GM19395 (cell line): ENCODE data around the gene OXSR1.
"Not testable (repeated sequence)": the region's sequence is repeated elsewhere in the genome, so short reads cannot be mapped to it uniquely, and the experiment has no call there.

Experiments
- ATAC-seq: cut with Tn5 transposase; IDR thresholded peaks from one replicate; pipeline ENCODE4 v1.9.1; 2021; ENCODE audit warnings: mild to moderate bottlenecking, moderate library complexity; ENCODE audit not compliant: unreplicated experiment

Gene OXSR1

GRCh38 chr3:38163841-38164642 lies 1.3 kb upstream of the OXSR1 start:
- ATAC-seq, result no peak

GRCh38 chr3:38164643-38164951 lies 740 bp upstream of the OXSR1 start:
- peak; percentile 22 for ATAC-seq

DNA sequence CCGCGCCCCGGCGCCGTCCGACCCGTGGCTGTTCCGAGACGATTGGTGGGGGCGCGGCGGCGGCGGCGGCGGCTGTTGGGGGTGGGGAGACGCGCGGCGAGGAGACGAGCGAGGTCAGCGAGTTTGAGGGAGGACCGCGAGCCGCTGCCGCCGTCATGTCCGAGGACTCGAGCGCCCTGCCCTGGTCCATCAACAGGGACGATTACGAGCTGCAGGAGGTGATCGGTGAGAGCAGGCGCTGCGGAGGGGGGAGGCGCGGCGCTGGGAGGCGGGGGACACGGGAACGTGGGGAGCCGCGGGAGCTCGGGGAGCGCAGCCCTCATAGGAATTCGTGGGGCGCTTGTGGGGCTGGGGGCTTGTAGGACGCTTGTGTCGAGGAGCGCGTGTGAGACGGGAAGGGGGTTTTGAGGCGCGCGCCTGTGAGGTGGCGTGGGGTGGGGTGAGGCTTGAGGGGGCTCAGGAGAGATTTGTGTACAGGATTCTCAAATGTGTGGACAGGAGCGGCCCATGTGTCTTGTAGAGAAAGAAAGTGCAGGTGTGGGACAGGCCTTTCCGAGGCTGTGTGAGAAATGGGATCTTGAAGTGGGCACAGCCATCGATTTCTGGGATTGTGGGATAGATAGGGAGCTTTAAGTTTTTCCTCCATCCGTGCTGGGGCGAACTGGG lies 518 bp downstream of the OXSR1 start:
- peak; percentile 10 for ATAC-seq

GRCh38 chr3:38167591-38167990 lies 2.3 kb downstream of the OXSR1 start:
- ATAC-seq, result no peak

DNA sequence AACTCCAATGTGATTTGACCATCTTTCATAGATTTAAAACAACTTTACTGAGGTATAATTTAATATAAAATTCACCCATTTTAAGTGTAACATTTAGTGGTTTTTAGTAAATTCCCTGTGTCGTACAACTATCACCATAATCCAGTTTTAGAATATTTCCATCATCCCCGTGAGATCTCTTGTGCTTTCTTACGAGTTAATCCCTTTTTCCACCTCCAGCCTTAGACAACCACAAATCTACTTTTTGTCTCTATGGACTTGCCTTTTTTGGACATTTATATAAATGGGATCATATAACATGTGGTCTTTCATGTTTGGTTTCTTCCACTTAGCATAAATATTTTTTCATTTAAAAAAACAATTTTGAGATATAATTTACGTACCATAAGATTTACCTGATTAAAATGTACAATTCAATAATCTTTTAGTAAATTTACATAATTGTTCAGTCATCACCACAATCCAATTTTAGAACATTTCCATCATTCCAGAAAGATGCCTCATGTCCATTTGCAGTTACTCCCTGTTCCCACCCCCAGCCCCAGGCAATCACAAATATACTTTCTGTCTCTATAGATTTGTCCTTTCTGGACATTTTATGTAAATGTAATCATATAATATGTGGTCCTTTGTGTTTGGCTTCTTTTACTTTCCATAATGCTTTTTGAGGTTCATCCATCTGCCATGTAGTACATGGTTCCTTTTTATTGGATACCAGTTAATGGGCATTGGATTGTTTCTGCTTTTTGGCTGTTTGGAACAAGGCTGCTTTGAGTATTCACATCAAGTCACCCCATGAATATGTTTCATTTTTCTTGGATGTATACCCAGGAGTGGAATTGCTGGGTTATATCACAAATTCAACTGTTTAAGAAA lies 3.1 kb downstream of the OXSR1 start:
- no peak for ATAC-seq

DNA sequence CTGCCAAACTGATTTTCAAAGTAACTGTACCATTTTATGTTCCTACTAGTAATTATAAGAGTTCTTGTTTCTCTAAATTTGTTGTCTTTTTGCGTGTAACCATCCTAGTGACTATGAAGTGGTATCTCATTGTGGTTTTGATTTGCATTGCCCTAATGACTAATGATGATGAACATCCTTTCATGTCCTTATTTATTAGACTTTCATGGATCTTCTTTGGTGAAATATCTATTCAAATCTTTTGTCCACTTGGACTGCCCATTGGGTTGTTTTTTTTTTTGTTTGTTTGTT lies 3.6 kb downstream of the OXSR1 start:
- ATAC-seq, result no peak

GRCh38 chr3:38170722-38171121 lies 5.4 kb downstream of the OXSR1 start:
- no peak for ATAC-seq

DNA sequence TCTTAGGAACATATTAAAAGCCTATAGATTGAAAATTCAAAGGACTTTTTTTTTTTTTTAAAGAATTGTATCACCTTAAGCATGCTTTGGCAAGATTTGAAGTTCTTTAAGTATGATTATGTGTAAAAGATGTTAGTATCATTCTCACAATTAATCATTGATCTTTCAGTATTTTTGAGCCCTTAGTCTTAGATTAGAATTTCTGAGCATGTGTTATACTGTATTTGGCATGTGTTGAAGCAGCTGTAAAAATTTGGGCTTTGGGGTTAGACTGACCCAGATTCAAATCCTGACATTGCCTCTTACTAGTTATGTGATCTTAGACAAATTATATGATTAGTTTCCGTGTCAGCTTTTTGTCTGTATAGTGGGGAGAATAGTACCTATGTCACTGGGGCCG lies 6.3 kb downstream of the OXSR1 start:
- no peak for ATAC-seq

GRCh38 chr3:38173834-38174418 lies 8.6 kb downstream of the OXSR1 start:
- peak; percentile 60 for ATAC-seq

DNA sequence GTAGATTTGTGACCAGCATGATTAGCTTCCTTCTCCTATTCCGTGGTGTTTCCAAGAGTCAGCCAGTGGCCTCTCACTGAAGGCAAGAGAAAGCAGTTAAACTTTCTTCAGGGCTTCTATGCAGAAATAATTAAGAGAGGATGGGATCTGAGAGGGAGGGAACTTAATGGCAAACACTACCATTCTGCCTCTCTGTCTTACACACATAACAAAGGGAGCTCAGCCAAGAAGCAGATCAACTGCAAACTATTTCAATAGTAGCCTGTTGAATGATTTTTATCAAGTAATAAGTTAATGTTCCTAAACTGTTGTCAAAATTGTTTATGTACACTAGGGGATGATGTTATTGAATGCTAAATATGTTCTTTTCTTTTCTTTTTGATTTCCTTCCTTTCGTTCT lies 11.8 kb downstream of the OXSR1 start:
- no peak for ATAC-seq

GRCh38 chr3:38186781-38187180 lies 21.4 kb downstream of the OXSR1 start:
- ATAC-seq, result no peak

DNA sequence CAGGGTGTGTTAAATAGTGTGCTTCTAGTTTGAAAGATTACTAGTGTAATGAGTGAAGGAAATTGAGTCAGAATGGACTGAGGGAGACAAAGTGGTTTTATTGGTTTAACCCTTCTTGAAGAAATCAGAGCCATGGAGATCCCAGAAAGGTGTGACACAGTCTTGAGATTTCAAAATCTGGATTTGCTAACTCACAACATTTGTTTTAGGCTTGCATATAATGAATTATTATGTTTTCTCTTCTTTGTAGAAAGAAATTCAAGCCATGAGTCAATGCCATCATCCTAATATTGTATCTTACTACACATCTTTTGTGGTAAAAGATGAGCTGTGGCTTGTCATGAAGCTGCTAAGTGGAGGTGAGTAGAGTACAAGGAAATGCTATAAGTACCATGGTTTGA lies 25.1 kb downstream of the OXSR1 start:
- ATAC-seq, result no peak

GRCh38 chr3:38202931-38203330 lies 37.6 kb downstream of the OXSR1 start:
- ATAC-seq, result not testable (repeated sequence)

GRCh38 chr3:38203690-38204089 lies 38.4 kb downstream of the OXSR1 start:
- ATAC-seq, result no peak

DNA sequence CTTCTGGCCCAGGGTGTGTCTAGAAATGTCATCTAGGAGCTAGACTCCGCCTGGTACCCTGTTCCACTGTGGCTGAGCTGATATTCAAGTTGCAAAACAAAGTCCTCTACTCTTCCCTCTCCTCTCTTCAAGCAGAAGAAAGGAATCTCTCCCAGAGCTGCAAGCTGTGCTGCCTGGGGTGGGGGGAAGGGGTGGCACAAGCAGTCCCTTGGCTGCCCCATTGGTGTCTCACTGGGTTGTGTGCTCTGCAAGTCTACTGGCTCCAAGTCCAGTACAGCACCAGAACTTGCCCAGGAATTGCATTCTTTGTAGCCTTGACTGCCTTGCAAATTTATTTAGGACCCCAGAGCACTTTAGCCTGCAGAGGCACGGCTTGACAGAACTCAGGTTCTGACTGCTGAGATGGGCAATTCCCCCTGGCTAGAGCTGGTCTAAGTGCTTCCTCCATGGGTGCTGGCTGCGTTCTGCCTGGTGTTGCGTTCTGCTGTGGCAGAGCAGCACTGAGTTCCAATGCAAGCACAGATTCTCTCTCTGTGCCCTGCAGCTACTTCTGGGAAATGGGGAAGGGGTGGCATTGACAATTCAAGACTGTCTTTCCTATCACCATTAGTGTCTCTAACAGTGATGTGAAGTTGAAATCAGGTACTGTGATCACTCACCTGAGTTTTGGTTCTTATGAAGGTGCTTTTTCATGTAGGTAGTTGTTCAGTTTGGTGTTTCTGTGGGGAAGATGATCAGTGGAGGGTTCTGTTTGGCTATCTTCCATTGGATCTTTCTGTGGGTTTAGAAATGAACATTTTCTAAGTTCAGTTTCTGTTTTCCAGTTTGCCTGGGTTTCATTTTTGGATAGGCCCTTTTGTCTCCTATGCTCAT lies 39.5 kb downstream of the OXSR1 start:
- no peak for ATAC-seq

DNA sequence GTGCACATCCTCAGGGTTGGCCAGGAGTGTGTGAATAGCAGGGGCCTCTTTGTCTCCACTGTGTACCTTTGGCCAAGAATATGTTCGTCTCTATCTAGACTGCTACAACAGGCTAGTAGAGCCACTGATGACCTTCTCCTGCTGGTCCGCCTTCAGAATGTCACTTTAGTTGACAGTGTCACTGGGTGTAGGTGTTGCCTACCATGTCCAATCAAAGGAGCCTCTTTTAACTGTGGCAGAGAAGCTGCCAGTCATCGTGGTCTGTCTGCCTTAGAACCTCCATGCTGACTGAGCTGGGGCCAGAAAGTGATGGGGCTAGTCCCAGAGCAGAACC lies 40.1 kb downstream of the OXSR1 start:
- ATAC-seq, result no peak

- no peak for ATAC-seq
Measured at GRCh38 chr3:38207254-38208003, 42.1 kb downstream of the OXSR1 start.

- peak; percentile 88 for ATAC-seq
Measured at GRCh38 chr3:38210141-38210757, 44.9 kb downstream of the OXSR1 start.

- no peak for ATAC-seq
Measured at GRCh38 chr3:38212141-38212540, 46.8 kb downstream of the OXSR1 start.

- ATAC-seq, result no peak
Measured at GRCh38 chr3:38214560-38214959, 49.2 kb downstream of the OXSR1 start.
